ENCODE data around the gene DGKQ.

Gene DGKQ

GRCh38 chr4:962231-963208 is 10.8 kb downstream of the DGKQ start:
- no peaks in the 10 kb centered on the region for H3K79me1 ChIP-seq (ENCODE audit: low read length)
- no peak overlapping the region for H3K9ac ChIP-seq (ENCODE audit: low read length)
- no peak overlapping the region for H3K18ac ChIP-seq (ENCODE audit: low read length)
- H2BK12ac ChIP-seq (ENCODE audit: low read length): no peak overlapping the region
- H3K4me2 ChIP-seq (ENCODE audit: low read length): no peak overlapping the region
- H3K4ac ChIP-seq (ENCODE audit: low read depth, low read length): no peak overlapping the region
- no peak overlapping the region for H2AFZ ChIP-seq (ENCODE audit: insufficient read depth, low read length, poor library complexity)
- no peak overlapping the region for H3K4me3 ChIP-seq (ENCODE audit: low read depth, low read length)
- no peak overlapping the region for H2BK5ac ChIP-seq (ENCODE audit: low read depth, low read length, poor library complexity)
- no peak overlapping the region for H3K27ac ChIP-seq (ENCODE audit: low read depth, low read length)
- no peaks in the 10 kb centered on the region for H3K4me1 ChIP-seq (ENCODE audit: control insufficient read depth in 1 of 2, insufficient read depth in 2 of 2, low read length in 2 of 2)
- H3K36me3 ChIP-seq (ENCODE audit: control insufficient read depth in 1 of 2, insufficient read depth in 2 of 2, low read length in 2 of 2): peaks cover 15 to 32% of the 10 kb centered on the region in 2 experiments
- H3K23ac ChIP-seq (ENCODE audit: low read length): no peak overlapping the region
- peak in 1 of 2 donors; percentile 12 for DNase-seq
- H4K12ac ChIP-seq (ENCODE audit: low read depth, low read length): no peak overlapping the region
- peaks cover 2% of the 10 kb centered on the region for H3K9me3 ChIP-seq (ENCODE audit: insufficient read depth, low read depth, low read length)
- WGBS (ENCODE audit: extremely low coverage, insufficient coverage, insufficient read length): no CpG with 5 or more reads among the region's 54 CpGs
- no peak overlapping the region for H4K8ac ChIP-seq (ENCODE audit: low read depth, low read length)
- H3K79me2 ChIP-seq (ENCODE audit: control insufficient read depth, insufficient read depth, low read length, poor library complexity): no peaks in the 10 kb centered on the region
- no peak overlapping the region for H4K91ac ChIP-seq (ENCODE audit: low read depth, low read length)
- peaks cover 2% of the 10 kb centered on the region for H3K27me3 ChIP-seq (ENCODE audit: insufficient read depth, low read length)
- H3K14ac ChIP-seq (ENCODE audit: low read length): no peak overlapping the region
- no peak overlapping the region for H2AK5ac ChIP-seq (ENCODE audit: low read length)
- H2BK120ac ChIP-seq (ENCODE audit: insufficient read depth, low read length, poor library complexity): no peak overlapping the region

- H3K4ac ChIP-seq (ENCODE audit: low read depth, low read length): no peak overlapping the region
- no peak overlapping the region for H3K4me2 ChIP-seq (ENCODE audit: low read length)
- H2AK5ac ChIP-seq (ENCODE audit: low read length): no peak overlapping the region
- no peak overlapping the region for H3K27ac ChIP-seq (ENCODE audit: low read depth, low read length)
- peaks cover 13 to 30% of the 10 kb centered on the region in 2 experiments for H3K36me3 ChIP-seq (ENCODE audit: control insufficient read depth in 1 of 2, insufficient read depth in 2 of 2, low read length in 2 of 2)
- no peak overlapping the region for H2BK120ac ChIP-seq (ENCODE audit: insufficient read depth, low read length, poor library complexity)
- no peaks in the 10 kb centered on the region for H3K27me3 ChIP-seq (ENCODE audit: insufficient read depth, low read length)
- peaks cover 2% of the 10 kb centered on the region for H3K9me3 ChIP-seq (ENCODE audit: insufficient read depth, low read depth, low read length)
- no peak overlapping the region for H2AFZ ChIP-seq (ENCODE audit: insufficient read depth, low read length, poor library complexity)
- H2BK12ac ChIP-seq (ENCODE audit: low read length): no peak overlapping the region
- no peak overlapping the region for H3K14ac ChIP-seq (ENCODE audit: low read length)
- no peak overlapping the region for H3K9ac ChIP-seq (ENCODE audit: low read length)
- H4K8ac ChIP-seq (ENCODE audit: low read depth, low read length): no peak overlapping the region
- no peak overlapping the region for H2BK5ac ChIP-seq (ENCODE audit: low read depth, low read length, poor library complexity)
- no peak overlapping the region for H3K23ac ChIP-seq (ENCODE audit: low read length)
- H4K91ac ChIP-seq (ENCODE audit: low read depth, low read length): no peak overlapping the region
- H3K18ac ChIP-seq (ENCODE audit: low read length): no peak overlapping the region
- DNase-seq: peak; percentile 14 to 41
- H3K4me3 ChIP-seq (ENCODE audit: low read depth, low read length): peak overlapping the region; percentile 15
- H3K79me2 ChIP-seq (ENCODE audit: control insufficient read depth, insufficient read depth, low read length, poor library complexity): no peaks in the 10 kb centered on the region
- H3K79me1 ChIP-seq (ENCODE audit: low read length): no peaks in the 10 kb centered on the region
- no peaks in the 10 kb centered on the region for H3K4me1 ChIP-seq (ENCODE audit: control insufficient read depth in 1 of 2, insufficient read depth in 2 of 2, low read length in 2 of 2)
- H4K12ac ChIP-seq (ENCODE audit: low read depth, low read length): no peak overlapping the region
- WGBS (ENCODE audit: extremely low coverage, insufficient coverage, insufficient read length): no CpG with 5 or more reads among the region's 52 CpGs
These were observed 11.8 kb downstream of the DGKQ start for GRCh38 chr4:961351-962230.

GRCh38 chr4:960636-961350 is 12.6 kb downstream of the DGKQ start:
- Histone ChIP-seq H2BK120ac (ENCODE audit: insufficient read depth, low read length, poor library complexity) (no peak overlapping the region), H3K27ac (ENCODE audit: low read depth, low read length) (no peak overlapping the region), H4K8ac (ENCODE audit: low read depth, low read length) (no peak overlapping the region), H3K79me2 (ENCODE audit: control insufficient read depth, insufficient read depth, low read length, poor library complexity) (no peaks in the 10 kb centered on the region), H3K9me3 (ENCODE audit: insufficient read depth, low read depth, low read length) (peaks cover 2% of the 10 kb centered on the region), H3K4ac (ENCODE audit: low read depth, low read length) (no peak overlapping the region), H2BK5ac (ENCODE audit: low read depth, low read length, poor library complexity) (no peak overlapping the region), H3K4me1 (ENCODE audit: control insufficient read depth in 1 of 2, insufficient read depth in 2 of 2, low read length in 2 of 2) (no peaks in the 10 kb centered on the region), H3K14ac (ENCODE audit: low read length) (no peak overlapping the region), H2BK12ac (ENCODE audit: low read length) (no peak overlapping the region), H3K36me3 (ENCODE audit: control insufficient read depth in 1 of 2, insufficient read depth in 2 of 2, low read length in 2 of 2) (peaks cover 9 to 28% of the 10 kb centered on the region in 2 experiments), H3K9ac (ENCODE audit: low read length) (no peak overlapping the region), H3K23ac (ENCODE audit: low read length) (no peak overlapping the region), H3K79me1 (ENCODE audit: low read length) (no peaks in the 10 kb centered on the region), H2AK5ac (ENCODE audit: low read length) (no peak overlapping the region), H4K91ac (ENCODE audit: low read depth, low read length) (no peak overlapping the region), H3K4me2 (ENCODE audit: low read length) (no peak overlapping the region), H4K12ac (ENCODE audit: low read depth, low read length) (no peak overlapping the region), H3K4me3 (ENCODE audit: low read depth, low read length) (no peak overlapping the region), H3K27me3 (ENCODE audit: insufficient read depth, low read length) (no peaks in the 10 kb centered on the region), H3K18ac (ENCODE audit: low read length) (no peak overlapping the region), H2AFZ (ENCODE audit: insufficient read depth, low read length, poor library complexity) (no peak overlapping the region)
- WGBS (ENCODE audit: extremely low coverage, insufficient coverage, insufficient read length): no CpG with 5 or more reads among the region's 35 CpGs
- DNase-seq: no peak

- WGBS (ENCODE audit: extremely low coverage, insufficient coverage, insufficient read length): no CpG with 5 or more reads among the region's 16 CpGs
- no peak overlapping the region for H3K18ac ChIP-seq (ENCODE audit: low read length)
- H3K14ac ChIP-seq (ENCODE audit: low read length): no peak overlapping the region
- H3K4ac ChIP-seq (ENCODE audit: low read depth, low read length): no peak overlapping the region
- H3K4me3 ChIP-seq (ENCODE audit: low read depth, low read length): no peak overlapping the region
- H4K8ac ChIP-seq (ENCODE audit: low read depth, low read length): no peak overlapping the region
- H3K79me1 ChIP-seq (ENCODE audit: low read length): no peaks in the 10 kb centered on the region
- H4K91ac ChIP-seq (ENCODE audit: low read depth, low read length): no peak overlapping the region
- no peak overlapping the region for H3K9ac ChIP-seq (ENCODE audit: low read length)
- no peak overlapping the region for H3K27ac ChIP-seq (ENCODE audit: low read depth, low read length)
- no peak overlapping the region for H2BK12ac ChIP-seq (ENCODE audit: low read length)
- no peak overlapping the region for H2BK120ac ChIP-seq (ENCODE audit: insufficient read depth, low read length, poor library complexity)
- H3K27me3 ChIP-seq (ENCODE audit: insufficient read depth, low read length): no peaks in the 10 kb centered on the region
- H2AK5ac ChIP-seq (ENCODE audit: low read length): no peak overlapping the region
- H3K36me3 ChIP-seq (ENCODE audit: control insufficient read depth in 1 of 2, insufficient read depth in 2 of 2, low read length in 2 of 2): peaks cover 12 to 26% of the 10 kb centered on the region in 2 experiments
- no peak overlapping the region for H3K23ac ChIP-seq (ENCODE audit: low read length)
- no peak overlapping the region for H3K4me2 ChIP-seq (ENCODE audit: low read length)
- no peak overlapping the region for H4K12ac ChIP-seq (ENCODE audit: low read depth, low read length)
- peaks cover 2% of the 10 kb centered on the region for H3K9me3 ChIP-seq (ENCODE audit: insufficient read depth, low read depth, low read length)
- H3K4me1 ChIP-seq (ENCODE audit: control insufficient read depth in 1 of 2, insufficient read depth in 2 of 2, low read length in 2 of 2): no peaks in the 10 kb centered on the region
- DNase-seq: no peak
- H2AFZ ChIP-seq (ENCODE audit: insufficient read depth, low read length, poor library complexity): no peak overlapping the region
- no peak overlapping the region for H2BK5ac ChIP-seq (ENCODE audit: low read depth, low read length, poor library complexity)
- no peaks in the 10 kb centered on the region for H3K79me2 ChIP-seq (ENCODE audit: control insufficient read depth, insufficient read depth, low read length, poor library complexity)
These were observed 13.2 kb downstream of the DGKQ start for GRCh38 chr4:960140-960635.

All from trophoblast cell (in vitro differentiated cells and primary cell).